ENCODE measurements around the gene CAMK1D. TPM values are rescaled to one million over a fixed set of nuclear protein-coding genes. Genes with fewer than 3 reads are reported as not detected.

CAMK1D gene
- total and polyA plus RNA-seq, 2 of the 8 experiments (the other 6 are each of a cell fraction or from before 2014, with no cell fraction given), result 3.5 to 10.6 TPM

DNA sequence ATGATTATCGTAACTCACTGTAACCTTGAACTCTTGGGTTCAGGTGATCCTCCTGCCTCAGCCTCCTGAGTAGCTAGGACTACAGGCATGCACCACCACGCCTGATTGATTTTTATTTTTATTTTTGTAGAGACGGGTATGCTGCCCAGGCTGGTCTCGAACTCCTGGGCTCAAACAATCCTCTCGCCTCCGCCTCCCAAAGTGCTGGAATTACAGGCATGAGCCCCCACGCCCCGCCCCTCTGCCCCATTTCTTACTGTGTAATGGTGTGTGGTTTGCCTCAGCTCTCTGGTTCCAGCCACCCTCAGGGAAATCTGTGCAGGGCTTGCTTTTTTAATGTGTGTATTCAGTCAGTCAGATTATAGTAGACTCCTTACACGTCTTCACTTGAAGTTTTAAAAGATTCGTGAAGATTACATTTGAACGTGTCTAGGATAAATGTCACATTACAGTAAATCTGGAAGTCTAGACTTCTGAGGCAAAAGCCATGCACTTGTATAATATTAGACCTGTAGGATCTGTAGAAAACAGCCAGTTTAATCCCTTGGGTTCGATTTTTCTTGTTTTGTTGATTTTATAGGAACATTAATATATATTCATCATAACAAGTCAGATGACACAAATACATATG is 276.2 kb downstream of the CAMK1D start:
- Histone ChIP-seq H3K4ac (replicated peaks; ENCODE audit: insufficient read length, low read depth, low read length) (no peak overlapping the region), H3K9me3 (ENCODE audit: insufficient read depth in 2 of 2, low read depth in 1 of 2, low read length in 1 of 2) (no peaks in the 10 kb centered on the region), H3K4me3 (ENCODE audit: extremely low read depth in 1 of 4, insufficient read depth in 2 of 4, low read depth in 3 of 4, low read length in 4 of 4) (no peak overlapping the region), H3K79me2 (ENCODE audit: control insufficient read depth in 1 of 2, insufficient read depth in 2 of 2, low read length in 2 of 2) (no peaks in the 10 kb centered on the region), H3K4me1 (replicated peaks in 1 of 4; ENCODE audit: control insufficient read depth in 3 of 4, insufficient read depth in 4 of 4, low read length in 3 of 4) (peaks cover 0 to 4% (median 1%) of the 10 kb centered on the region in 4 experiments; a peak in 1 of 7 replicates), H2BK5ac (ENCODE audit: low read depth, low read length) (no peak overlapping the region), H3K36me3 (ENCODE audit: control insufficient read depth in 2 of 4, insufficient read depth in 4 of 4, low read length in 3 of 4) (no peaks in the 10 kb centered on the region), H3K4me2 (ENCODE audit: insufficient read depth in 1 of 2, low read depth in 2 of 2, low read length in 2 of 2) (no peak overlapping the region), H4K8ac (ENCODE audit: extremely low read depth, insufficient read depth, low read length) (no peak overlapping the region), H4K91ac (replicated peaks; ENCODE audit: insufficient read length, low read length) (no peak overlapping the region), H3K23me2 (ENCODE audit: low read depth, low read length) (no peaks in the 10 kb centered on the region), H2BK12ac (ENCODE audit: low read depth, low read length) (no peak overlapping the region), H2AFZ (ENCODE audit: low read length) (no peak overlapping the region), H4K5ac (ENCODE audit: insufficient read length, low read depth, low read length) (no peak overlapping the region), H3K18ac (ENCODE audit: extremely low read depth, low read length) (no peak overlapping the region), H4K20me1 (replicated peaks in 1 of 2; ENCODE audit: control insufficient read depth in 1 of 2, insufficient read depth in 2 of 2, low read length in 2 of 2) (no peaks in the 10 kb centered on the region), H3K27ac (ENCODE audit: low read depth, low read length) (no peak overlapping the region), H3K14ac (ENCODE audit: insufficient read length) (no peak overlapping the region), H3K9ac (replicated peaks in 1 of 4; ENCODE audit: extremely low read depth in 1 of 4, low read depth in 3 of 4, low read length in 3 of 4) (no peak overlapping the region), H3K27me3 (replicated peaks in 1 of 4; ENCODE audit: control insufficient read depth in 3 of 4, extremely low read depth in 1 of 4, insufficient read depth in 3 of 4, low read length in 3 of 4) (no peaks in the 10 kb centered on the region), H3K23ac (ENCODE audit: insufficient read length) (no peak overlapping the region), H2BK120ac (replicated peaks; ENCODE audit: low read depth, low read length) (no peak overlapping the region), H2BK20ac (ENCODE audit: low read length) (no peak overlapping the region), H2AK5ac (ENCODE audit: low read depth, low read length) (no peak overlapping the region), H3K79me1 (ENCODE audit: low read depth, low read length) (no peaks in the 10 kb centered on the region), H3K56ac (replicated peaks; ENCODE audit: insufficient read length, low read depth, low read length) (no peak overlapping the region), H2BK15ac (ENCODE audit: low read length) (no peak overlapping the region)
- 90% methylated on average over 12 of the region's 12 CpGs; no CpG with 5 or more reads in 1 of the 2 experiments for WGBS, 2 experiments (ENCODE audit: extremely low coverage in 1 of 2, insufficient coverage in 1 of 2, insufficient read length in 1 of 2, insufficient replicate concordance in 2 of 2, low coverage in 1 of 2, low lambda C conversion rate in 2 of 2, missing lambda C conversion rate in 1 of 2)
- POLR2A ChIA-PET (ENCODE audit: partially characterized antibody), result no interaction called here
- TF ChIP-seq POLR2A (IDR thresholded peaks at IDR 0.05; ENCODE audit: control extremely low read depth in 1 of 2, low read depth in 2 of 2, low read length in 2 of 2), result no peak
- TF ChIP-seq EGR1 (IDR thresholded peaks at IDR 0.05; ENCODE audit: borderline replicate concordance, low read depth, low read length), result no peak
- no peak for TF ChIP-seq KDM1A (IDR thresholded peaks at IDR 0.05; ENCODE audit: borderline replicate concordance, low read length)
- TF ChIP-seq ASH2L (IDR thresholded peaks at IDR 0.05; ENCODE audit: low read length), result no peak
- no peak for TF ChIP-seq CHD2 (IDR thresholded peaks at IDR 0.05; ENCODE audit: low read length)
- TF ChIP-seq YY1 (IDR thresholded peaks at IDR 0.05; ENCODE audit: low read depth, low read length), result no peak
- TF ChIP-seq BCL11A (IDR thresholded peaks at IDR 0.05; ENCODE audit: low read depth in 2 of 2, low read length in 2 of 2), result no peak
- CTCF ChIA-PET (ENCODE audit: partially characterized antibody), result no interaction called here
- FAIRE-seq (no peak), DNase-seq (ENCODE audit: low read depth in 1 of 2, low spot score in 2 of 2) (no peak)

Measured in H1 (cell line).